ENCODE measurements around the gene LAMA3. TPM values are rescaled to one million over a fixed set of nuclear protein-coding genes. Genes with fewer than 3 reads are reported as not detected.

Gene LAMA3
- total RNA-seq, 1 experiment from 2014 or later, result 34.6 TPM

GRCh38 chr18:23704806-23705205 lies 15.6 kb downstream of the LAMA3 start:
- no peak for DNase-seq
- Mint-ChIP-seq H3K27ac (ENCODE audit: unreplicated experiment) (no peak overlapping the region), H3K27me3 (ENCODE audit: insufficient read depth, unreplicated experiment) (no peaks in the 10 kb centered on the region), H3K36me3 (ENCODE audit: insufficient read depth, unreplicated experiment) (peaks cover 13% of the 10 kb centered on the region), H3K4me3 (ENCODE audit: unreplicated experiment) (no peak overlapping the region), H3K4me1 (ENCODE audit: low read depth, unreplicated experiment) (peaks cover 8% of the 10 kb centered on the region), H3K9me3 (ENCODE audit: unreplicated experiment) (no peaks in the 10 kb centered on the region)
- no TSS peak for BruUV-seq (replicated peaks)
- H3K9me3 ChIP-seq, result no peaks in the 10 kb centered on the region
- no peak for TF ChIP-seq CTCF (IDR thresholded peaks at IDR 0.05; ENCODE audit: insufficient read depth in 1 of 2, low read depth in 1 of 2, low read length in 1 of 2, severe bottlenecking in 1 of 2, unreplicated experiment in 1 of 2)
- ChIA-PET CTCF (no interaction called here), POLR2A (no interaction called here)
- no peaks in the 10 kb centered on the region for H3K27me3 ChIP-seq (replicated peaks; ENCODE audit: control insufficient read depth, insufficient read depth, low read length)
- no peaks in the 10 kb centered on the region for H3K36me3 ChIP-seq (ENCODE audit: control insufficient read depth, insufficient read depth, low read length)
- intact Hi-C loops (cut with micrococcal nuclease; ENCODE audit: unreplicated experiment), result no loop called here
- no peaks in the 10 kb centered on the region for H3K4me1 ChIP-seq
- H3K4me3 ChIP-seq (ENCODE audit: low read depth, low read length), result no peak overlapping the region

DNA sequence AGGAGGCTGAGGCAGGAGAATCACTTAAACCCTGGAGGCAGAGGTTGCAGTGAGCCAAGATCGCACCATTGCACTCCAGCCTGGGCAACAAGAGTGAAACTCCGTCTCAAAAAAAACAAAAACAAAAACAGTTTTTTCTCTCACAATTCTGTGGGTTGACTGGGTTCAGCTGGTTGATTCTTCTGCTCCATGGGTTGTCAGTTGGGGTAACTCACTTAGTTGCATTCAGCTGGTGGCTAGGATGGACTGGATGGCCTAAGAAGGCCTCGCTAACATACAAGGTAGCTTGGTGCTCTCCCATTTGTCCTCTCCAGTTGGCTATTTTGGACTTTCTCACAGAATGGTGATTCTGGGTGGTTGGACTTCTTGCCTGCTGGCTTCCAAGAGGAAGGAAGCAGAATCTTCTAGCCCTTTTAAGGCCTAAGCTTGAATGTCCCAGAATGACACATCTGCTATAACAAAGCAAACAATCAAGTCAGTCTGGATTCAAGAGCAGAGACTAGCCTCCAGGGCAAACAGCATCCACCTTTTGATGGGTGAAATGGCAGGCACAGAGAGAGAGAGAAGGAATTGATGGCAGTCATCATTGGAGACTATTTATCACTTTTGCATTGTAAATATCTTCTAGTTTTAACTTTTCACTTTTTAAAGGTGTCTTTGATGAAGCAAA lies 17.9 kb downstream of the LAMA3 start:
- H3K9me3 Mint-ChIP-seq (ENCODE audit: unreplicated experiment), result no peaks in the 10 kb centered on the region
- Histone ChIP-seq H3K36me3 (ENCODE audit: control insufficient read depth, insufficient read depth, low read length) (no peaks in the 10 kb centered on the region), H3K4me3 (ENCODE audit: low read depth, low read length) (no peak overlapping the region), H3K27me3 (replicated peaks; ENCODE audit: control insufficient read depth, insufficient read depth, low read length) (no peaks in the 10 kb centered on the region), H3K4me1 (peaks cover 13% of the 10 kb centered on the region), H3K9me3 (no peaks in the 10 kb centered on the region)
- no peak overlapping the region for H3K4me3 Mint-ChIP-seq (ENCODE audit: unreplicated experiment)
- CTCF ChIA-PET, result interaction anchor here (1.0 kb wide), 1 partner anchor 85 kb away, joined by 3 read pairs; no protein-coding TSS in a partner anchor
- intact Hi-C loops (cut with micrococcal nuclease; ENCODE audit: unreplicated experiment), result no loop called here
- no peaks in the 10 kb centered on the region for H3K4me1 Mint-ChIP-seq (ENCODE audit: low read depth, unreplicated experiment)
- DNase-seq, result no peak
- no peak for TF ChIP-seq CTCF (IDR thresholded peaks at IDR 0.05; ENCODE audit: insufficient read depth in 1 of 2, low read depth in 1 of 2, low read length in 1 of 2, severe bottlenecking in 1 of 2, unreplicated experiment in 1 of 2)
- H3K27me3 Mint-ChIP-seq (ENCODE audit: insufficient read depth, unreplicated experiment), result no peaks in the 10 kb centered on the region
- peaks cover 11% of the 10 kb centered on the region for H3K36me3 Mint-ChIP-seq (ENCODE audit: insufficient read depth, unreplicated experiment)
- POLR2A ChIA-PET, result no interaction called here
- no TSS peak for BruUV-seq (replicated peaks)
- H3K27ac Mint-ChIP-seq (ENCODE audit: unreplicated experiment), result no peak overlapping the region

GRCh38 chr18:23710068-23710527 lies 20.8 kb downstream of the LAMA3 start:
- peaks cover 13% of the 10 kb centered on the region for H3K4me1 ChIP-seq
- H3K4me3 ChIP-seq (ENCODE audit: low read depth, low read length), result no peak overlapping the region
- ChIA-PET POLR2A (no interaction called here), CTCF (no interaction called here)
- Mint-ChIP-seq H3K4me3 (ENCODE audit: unreplicated experiment) (no peak overlapping the region), H3K27ac (ENCODE audit: unreplicated experiment) (no peak overlapping the region), H3K9me3 (ENCODE audit: unreplicated experiment) (no peaks in the 10 kb centered on the region), H3K27me3 (ENCODE audit: insufficient read depth, unreplicated experiment) (no peaks in the 10 kb centered on the region), H3K4me1 (ENCODE audit: low read depth, unreplicated experiment) (peaks cover 6% of the 10 kb centered on the region), H3K36me3 (ENCODE audit: insufficient read depth, unreplicated experiment) (peaks cover 22% of the 10 kb centered on the region)
- BruUV-seq (replicated peaks), result no TSS peak
- no peaks in the 10 kb centered on the region for H3K36me3 ChIP-seq (ENCODE audit: control insufficient read depth, insufficient read depth, low read length)
- DNase-seq, result no peak
- no peaks in the 10 kb centered on the region for H3K27me3 ChIP-seq (replicated peaks; ENCODE audit: control insufficient read depth, insufficient read depth, low read length)
- intact Hi-C loops (cut with micrococcal nuclease; ENCODE audit: unreplicated experiment), result no loop called here
- no peaks in the 10 kb centered on the region for H3K9me3 ChIP-seq
- TF ChIP-seq CTCF (IDR thresholded peaks at IDR 0.05; ENCODE audit: insufficient read depth in 1 of 2, low read depth in 1 of 2, low read length in 1 of 2, severe bottlenecking in 1 of 2, unreplicated experiment in 1 of 2), result no peak
